ENCODE measurements around the gene RABEPK. TPM values are rescaled to one million over a fixed set of nuclear protein-coding genes. Genes with fewer than 3 reads are reported as not detected.
"Not testable (repeated sequence)": the region's sequence is repeated elsewhere in the genome, so short reads cannot be mapped to it uniquely, and the experiment has no call there.

Gene RABEPK
- total RNA-seq, 2 donors from 2014 or later, result 19.3 to 19.7 TPM

DNA sequence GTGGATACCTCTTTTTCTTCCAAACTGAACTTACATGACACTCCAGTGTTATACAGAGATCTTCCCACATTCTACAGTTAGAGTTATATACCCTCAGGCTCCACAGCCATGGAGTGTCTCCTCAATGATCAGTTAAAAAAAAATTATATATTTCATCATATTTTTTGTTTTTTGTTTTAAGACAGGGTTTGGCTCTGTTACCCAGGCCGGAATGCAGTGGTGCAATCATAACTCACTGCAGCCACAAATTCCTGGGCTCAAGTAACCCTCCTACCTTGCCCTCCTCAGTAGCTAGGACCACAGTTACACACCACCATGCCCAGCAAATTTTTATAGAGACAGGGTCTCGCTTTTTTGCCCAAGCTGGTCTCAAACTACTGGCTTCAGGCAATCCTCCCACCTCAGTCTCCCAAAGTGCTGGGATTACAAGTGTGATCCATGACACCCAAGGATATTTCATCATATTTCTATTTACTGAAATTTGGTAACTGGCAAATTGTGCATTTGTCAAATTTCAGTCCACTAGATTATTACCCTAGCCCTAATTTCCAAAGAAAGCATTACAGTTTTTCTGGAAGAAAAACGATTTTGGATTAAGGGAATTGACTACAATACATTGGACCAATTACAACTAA lies 38.9 kb upstream of the RABEPK start:
- no peaks in the 10 kb centered on the region for H3K9me3 Mint-ChIP-seq
- no peak overlapping the region for H3K4me3 ChIP-seq (ENCODE audit: low read length)
- no peak for DNase-seq

DNA sequence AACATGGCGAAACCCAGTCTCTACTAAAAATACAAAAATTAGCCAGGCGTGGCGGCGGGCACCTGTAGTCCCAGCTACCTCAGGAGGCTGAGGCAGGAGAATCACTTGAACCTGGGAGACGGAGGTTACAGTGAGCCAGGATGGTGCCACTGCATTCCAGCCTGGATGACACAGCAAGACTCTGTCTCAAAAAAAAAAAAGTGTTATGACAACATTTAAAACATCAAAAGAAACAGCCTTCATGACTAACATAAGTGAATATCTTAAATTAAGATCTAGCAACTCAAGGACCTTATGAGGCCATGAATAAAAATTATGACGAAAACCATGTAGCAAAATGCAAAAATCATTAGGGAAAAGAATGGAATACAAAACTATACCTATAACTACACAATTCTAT lies 37.5 kb upstream of the RABEPK start:
- H3K4me1 ChIP-seq (ENCODE audit: control insufficient read depth, insufficient read depth, low read length); H3K27ac ChIP-seq (ENCODE audit: low read depth, low read length); H3K9ac ChIP-seq (ENCODE audit: extremely low read depth, low read length, poor library complexity, severe bottlenecking); H3K9me3 ChIP-seq (ENCODE audit: control insufficient read depth, low read length); H3K4me3 Mint-ChIP-seq; DNase-seq; H3K27ac Mint-ChIP-seq; H3K9me3 Mint-ChIP-seq; H3K4me1 Mint-ChIP-seq; H3K27me3 ChIP-seq (ENCODE audit: control insufficient read depth, insufficient read depth, low read length, poor library complexity, severe bottlenecking); H3K27me3 Mint-ChIP-seq (ENCODE audit: insufficient read depth); H3K4me3 ChIP-seq (ENCODE audit: low read length): not testable (repeated sequence)
- H3K36me3 Mint-ChIP-seq (ENCODE audit: low read depth), result peaks cover 21% of the 10 kb centered on the region
- 97 to 100% methylated on average over 5 to 6 of the region's 6 CpGs for WGBS, 2 experiments (ENCODE audit: insufficient coverage in 1 of 2, insufficient read length in 1 of 2)
- H3K36me3 ChIP-seq (ENCODE audit: control insufficient read depth, insufficient read depth, low read length), result peaks cover 22% of the 10 kb centered on the region

More for the DNA sequence above, 38.9 kb upstream of the RABEPK start:
- H3K27me3 ChIP-seq (ENCODE audit: control insufficient read depth, insufficient read depth, low read length, poor library complexity, severe bottlenecking), result no peaks in the 10 kb centered on the region
- peaks cover 30% of the 10 kb centered on the region for H3K36me3 ChIP-seq (ENCODE audit: control insufficient read depth, insufficient read depth, low read length)
- H3K9me3 ChIP-seq (ENCODE audit: control insufficient read depth, low read length), result no peaks in the 10 kb centered on the region
- H3K4me1 Mint-ChIP-seq, result no peaks in the 10 kb centered on the region
- 83 to 93% methylated on average over 1 to 3 of the region's 3 CpGs for WGBS, 2 experiments (ENCODE audit: insufficient coverage in 1 of 2, insufficient read length in 1 of 2)
- H3K4me3 Mint-ChIP-seq, result no peak overlapping the region
- H3K9ac ChIP-seq (ENCODE audit: extremely low read depth, low read length, poor library complexity, severe bottlenecking), result no peak overlapping the region
- TF ChIP-seq CTCF (conservative IDR thresholded peaks at IDR 0.05), result no peak
- no peaks in the 10 kb centered on the region for H3K27me3 Mint-ChIP-seq (ENCODE audit: insufficient read depth)
- no peak overlapping the region for H3K27ac ChIP-seq (ENCODE audit: low read depth, low read length)
- H3K27ac Mint-ChIP-seq, result no peak overlapping the region
- H3K36me3 Mint-ChIP-seq (ENCODE audit: low read depth), result peaks cover 34% of the 10 kb centered on the region
- H3K4me1 ChIP-seq (ENCODE audit: control insufficient read depth, insufficient read depth, low read length), result no peaks in the 10 kb centered on the region

- no peak for TF ChIP-seq CTCF (conservative IDR thresholded peaks at IDR 0.05)
- peaks cover 30% of the 10 kb centered on the region for H3K36me3 Mint-ChIP-seq (ENCODE audit: low read depth)
These were observed 33.6 kb upstream of the RABEPK start for GRCh38 chr9:125166762-125167161.

DNA sequence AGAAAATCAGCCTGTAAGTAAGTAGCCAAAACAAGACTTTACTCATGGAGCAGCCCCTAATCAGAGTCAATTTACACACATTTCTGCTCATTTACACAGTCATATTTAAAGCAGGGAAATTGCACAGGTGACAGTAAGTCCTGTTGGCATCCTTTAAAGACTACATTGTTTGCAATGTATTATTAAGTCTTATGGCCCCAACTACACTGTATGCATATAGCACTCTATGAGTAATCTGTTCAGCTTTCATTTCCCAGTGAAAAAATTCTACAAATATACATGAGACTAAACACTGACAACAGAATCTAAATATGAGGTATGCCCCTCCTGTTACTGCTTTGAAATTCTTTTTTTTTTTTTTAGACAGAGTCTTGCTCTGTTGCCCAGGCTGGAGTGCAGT lies 30.4 kb upstream of the RABEPK start:
- Histone ChIP-seq H3K9ac (ENCODE audit: extremely low read depth, low read length, poor library complexity, severe bottlenecking) (no peak overlapping the region), H3K4me3 (ENCODE audit: low read length) (no peak overlapping the region), H3K36me3 (ENCODE audit: control insufficient read depth, insufficient read depth, low read length) (peaks cover 35% of the 10 kb centered on the region), H3K9me3 (ENCODE audit: control insufficient read depth, low read length) (no peaks in the 10 kb centered on the region), H3K4me1 (ENCODE audit: control insufficient read depth, insufficient read depth, low read length) (no peaks in the 10 kb centered on the region), H3K27ac (ENCODE audit: low read depth, low read length) (no peak overlapping the region), H3K27me3 (ENCODE audit: control insufficient read depth, insufficient read depth, low read length, poor library complexity, severe bottlenecking) (no peaks in the 10 kb centered on the region)
- no peak overlapping the region for H3K4me3 Mint-ChIP-seq
- no peaks in the 10 kb centered on the region for H3K27me3 Mint-ChIP-seq (ENCODE audit: insufficient read depth)
- no peak for TF ChIP-seq CTCF (conservative IDR thresholded peaks at IDR 0.05)
- H3K27ac Mint-ChIP-seq, result no peak overlapping the region
- H3K4me1 Mint-ChIP-seq, result no peaks in the 10 kb centered on the region
- H3K36me3 Mint-ChIP-seq (ENCODE audit: low read depth), result peaks cover 31% of the 10 kb centered on the region
- H3K9me3 Mint-ChIP-seq, result no peaks in the 10 kb centered on the region
- no peak for DNase-seq

More at GRCh38 chr9:125166762-125167161, 33.6 kb upstream of the RABEPK start:
- WGBS, 2 experiments (ENCODE audit: insufficient coverage in 1 of 2, insufficient read length in 1 of 2), result 92 to 100% methylated on average over 2 of the region's 2 CpGs
- H3K9me3 Mint-ChIP-seq, result no peaks in the 10 kb centered on the region
- H3K4me3 Mint-ChIP-seq, result no peak overlapping the region
- Histone ChIP-seq H3K4me3 (ENCODE audit: low read length) (no peak overlapping the region), H3K27ac (ENCODE audit: low read depth, low read length) (no peak overlapping the region), H3K27me3 (ENCODE audit: control insufficient read depth, insufficient read depth, low read length, poor library complexity, severe bottlenecking) (no peaks in the 10 kb centered on the region), H3K9ac (ENCODE audit: extremely low read depth, low read length, poor library complexity, severe bottlenecking) (no peak overlapping the region), H3K4me1 (ENCODE audit: control insufficient read depth, insufficient read depth, low read length) (no peaks in the 10 kb centered on the region), H3K36me3 (ENCODE audit: control insufficient read depth, insufficient read depth, low read length) (peaks cover 29% of the 10 kb centered on the region), H3K9me3 (ENCODE audit: control insufficient read depth, low read length) (no peaks in the 10 kb centered on the region)
- no peak for DNase-seq
- H3K27me3 Mint-ChIP-seq (ENCODE audit: insufficient read depth), result no peaks in the 10 kb centered on the region
- H3K4me1 Mint-ChIP-seq, result no peaks in the 10 kb centered on the region
- no peak overlapping the region for H3K27ac Mint-ChIP-seq

Data from endodermal cell (in vitro differentiated cells).